ENCODE data around the gene INO80E. TPM values are rescaled to one million over a fixed set of nuclear protein-coding genes. Genes with fewer than 3 reads are reported as not detected.

INO80E gene
- total RNA-seq, 4 donors from 2014 or later = 8.5 to 45.0 (median 24.3) TPM

- TF ChIP-seq, protein P1, sequence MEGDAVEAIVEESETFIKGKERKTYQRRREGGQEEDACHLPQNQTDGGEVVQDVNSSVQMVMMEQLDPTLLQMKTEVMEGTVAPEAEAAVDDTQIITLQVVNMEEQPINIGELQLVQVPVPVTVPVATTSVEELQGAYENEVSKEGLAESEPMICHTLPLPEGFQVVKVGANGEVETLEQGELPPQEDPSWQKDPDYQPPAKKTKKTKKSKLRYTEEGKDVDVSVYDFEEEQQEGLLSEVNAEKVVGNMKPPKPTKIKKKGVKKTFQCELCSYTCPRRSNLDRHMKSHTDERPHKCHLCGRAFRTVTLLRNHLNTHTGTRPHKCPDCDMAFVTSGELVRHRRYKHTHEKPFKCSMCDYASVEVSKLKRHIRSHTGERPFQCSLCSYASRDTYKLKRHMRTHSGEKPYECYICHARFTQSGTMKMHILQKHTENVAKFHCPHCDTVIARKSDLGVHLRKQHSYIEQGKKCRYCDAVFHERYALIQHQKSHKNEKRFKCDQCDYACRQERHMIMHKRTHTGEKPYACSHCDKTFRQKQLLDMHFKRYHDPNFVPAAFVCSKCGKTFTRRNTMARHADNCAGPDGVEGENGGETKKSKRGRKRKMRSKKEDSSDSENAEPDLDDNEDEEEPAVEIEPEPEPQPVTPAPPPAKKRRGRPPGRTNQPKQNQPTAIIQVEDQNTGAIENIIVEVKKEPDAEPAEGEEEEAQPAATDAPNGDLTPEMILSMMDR (IDR thresholded peaks at IDR 0.05; ENCODE audit: low read depth) = no peak
Observed at GRCh38 chr16:30009085-30009862, 13.2 kb downstream of the INO80E start.

DNA sequence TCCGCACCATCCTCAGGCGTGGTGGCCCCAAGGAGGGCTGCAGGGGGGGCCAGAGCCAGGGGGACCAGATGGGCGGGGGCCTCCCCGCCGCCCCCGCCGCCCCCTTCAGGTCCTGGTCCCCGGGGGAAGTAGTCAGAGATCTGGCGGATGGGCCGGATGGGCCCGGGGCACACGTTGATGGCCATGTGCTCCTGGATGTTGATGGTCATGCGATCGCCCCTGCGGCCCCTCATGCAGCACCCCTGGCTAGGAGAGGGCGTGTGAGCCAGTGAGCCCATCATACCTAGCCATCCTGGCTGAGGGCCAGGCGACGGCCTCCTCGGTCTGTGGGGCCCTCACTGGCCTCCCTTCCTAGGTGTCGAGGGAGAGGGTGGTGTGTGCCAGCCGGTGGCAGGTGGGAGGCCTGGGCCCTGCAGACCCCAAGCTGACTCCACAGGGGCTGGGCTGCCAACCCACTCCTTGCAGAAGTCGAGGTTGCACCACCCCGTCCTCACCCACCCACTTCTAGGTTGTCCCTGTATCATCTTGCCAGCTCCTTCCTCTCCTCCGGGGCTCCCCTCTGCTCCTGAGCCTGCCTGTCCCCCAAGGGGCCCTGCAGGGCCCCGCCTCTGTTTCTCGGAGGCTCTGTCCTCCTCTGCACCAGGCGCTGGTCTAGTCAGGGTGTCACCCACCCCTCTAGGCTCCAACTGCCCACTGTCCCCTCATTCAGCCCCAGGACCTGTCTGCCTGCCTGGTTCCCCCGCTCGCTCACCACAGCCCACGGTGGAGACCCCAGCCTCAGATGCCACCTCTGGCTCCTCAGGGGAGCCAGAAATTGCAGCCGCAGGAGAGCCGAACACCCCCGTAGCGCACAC is 14.2 kb downstream of the INO80E start:
- TF ChIP-seq, protein P1 (IDR thresholded peaks at IDR 0.05; ENCODE audit: low read depth) = no peak

DNA sequence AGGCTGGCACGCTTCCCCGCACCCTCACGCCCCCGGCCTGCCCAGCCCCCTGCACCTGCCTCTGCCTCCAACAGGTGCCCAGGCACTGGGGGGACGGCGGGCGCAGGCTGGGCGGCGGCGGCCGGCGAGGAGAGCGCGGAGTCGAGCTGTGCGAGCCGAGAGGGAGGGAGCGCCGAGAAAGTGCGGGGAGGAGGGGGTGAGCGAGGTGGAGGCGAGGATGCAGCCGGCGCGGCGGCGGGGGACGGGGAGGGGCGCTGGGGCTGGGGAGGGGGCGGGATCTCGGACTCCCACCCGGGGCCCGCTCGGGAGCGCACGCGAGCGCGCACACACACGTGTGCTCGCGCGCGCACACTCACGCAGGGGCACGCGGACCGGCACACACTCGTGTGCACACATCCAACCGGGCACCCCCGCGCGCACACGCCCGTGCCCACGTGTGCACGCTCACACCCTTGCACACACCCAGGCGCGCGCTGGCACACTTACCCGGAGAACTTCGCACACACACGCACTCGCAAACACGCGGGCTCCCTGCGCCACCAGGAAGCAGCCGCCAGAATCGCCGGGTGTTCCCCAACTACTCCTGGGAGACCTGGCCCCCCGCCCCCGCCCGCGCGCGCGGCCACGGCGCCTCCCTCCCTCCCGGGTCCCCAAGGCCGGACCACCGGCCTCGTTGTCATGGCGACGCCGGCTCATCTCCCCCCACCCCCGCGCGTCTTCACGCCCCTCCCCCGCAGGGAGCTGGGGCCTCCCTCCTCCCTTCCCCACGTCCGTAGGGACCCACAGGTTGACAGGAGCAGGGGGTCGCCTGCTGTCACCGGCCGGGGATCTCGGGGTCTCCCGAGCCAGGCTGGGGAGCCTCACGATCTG is 15.0 kb downstream of the INO80E start, which contains the start of gene DOC2A:
Gene DOC2A, minus strand, starts transcription at position 184 of the 870 bp plus-strand sequence. CDS start 805 bp downstream, outside the sequence.
- TF ChIP-seq, protein P1 (IDR thresholded peaks at IDR 0.05; ENCODE audit: low read depth) = no peak

DNA sequence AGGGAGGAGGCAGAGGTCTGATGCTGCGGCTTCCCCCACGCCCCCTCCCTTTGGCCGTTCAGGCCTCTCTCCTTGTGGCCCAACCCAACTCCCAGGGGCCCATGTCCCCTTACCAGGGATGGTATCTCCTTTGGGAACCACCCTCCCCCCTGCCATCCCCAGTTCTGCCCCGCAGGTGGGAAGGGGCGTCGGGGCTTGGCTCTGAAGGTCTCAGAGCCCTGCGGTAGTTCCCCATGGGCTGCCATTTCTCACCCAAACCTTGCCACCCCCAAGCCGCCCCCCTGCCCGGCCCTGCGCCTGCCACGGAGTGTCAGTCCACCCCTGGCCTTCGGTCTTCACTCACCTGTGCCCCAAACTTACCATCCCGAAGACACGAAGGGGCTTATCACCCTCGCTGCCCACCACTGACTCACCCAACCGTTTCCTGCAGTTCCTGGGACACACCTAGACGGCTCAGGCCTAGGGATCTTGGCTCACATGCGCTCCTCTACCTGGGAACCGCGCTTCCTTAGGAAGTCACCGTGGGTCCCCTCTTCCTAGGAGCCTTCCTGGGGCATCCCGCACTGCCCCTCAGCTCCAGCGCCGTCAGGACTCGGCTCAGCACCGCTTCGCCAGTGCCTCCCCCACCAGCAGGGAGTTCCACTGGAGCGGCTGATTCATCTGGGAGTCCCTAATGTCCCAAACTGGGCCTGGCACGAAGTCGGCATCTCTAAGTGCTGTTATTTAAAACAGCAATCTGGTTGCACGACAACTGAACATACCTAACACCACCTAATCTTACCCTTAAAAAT is 15.9 kb downstream of the INO80E start:
- TF ChIP-seq, protein P1 (IDR thresholded peaks at IDR 0.05; ENCODE audit: low read depth) = no peak

- TF ChIP-seq, protein P1 (IDR thresholded peaks at IDR 0.05; ENCODE audit: low read depth) = no peak
Observed at GRCh38 chr16:30016555-30017276, 20.7 kb downstream of the INO80E start.

DNA sequence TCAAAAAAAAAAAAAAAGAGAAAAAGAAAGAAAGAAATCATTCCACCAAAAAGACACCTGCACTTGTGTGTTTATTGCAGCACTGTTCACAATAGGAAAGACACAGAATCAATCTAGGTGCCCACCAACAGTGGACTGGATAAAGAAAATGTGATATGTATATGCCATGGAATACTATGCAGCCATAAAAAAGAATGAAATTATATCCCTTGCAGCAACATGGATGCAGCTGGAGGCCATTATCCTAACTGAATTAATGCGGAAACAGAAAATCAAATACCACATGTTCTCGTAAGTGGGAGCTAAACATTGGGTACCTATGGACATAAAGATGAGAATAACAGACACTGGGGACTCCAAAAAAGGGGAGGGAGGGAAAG is 21.2 kb downstream of the INO80E start:
- TF ChIP-seq, protein P1 (IDR thresholded peaks at IDR 0.05; ENCODE audit: low read depth) = no peak

All from subcutaneous adipose tissue (tissue), 4 donors.